HG02885 (cell line): ENCODE data around the gene TARP.
"Not testable (repeated sequence)": the region's sequence is repeated elsewhere in the genome, so short reads cannot be mapped to it uniquely, and the experiment has no call there.

Source experiments
- ATAC-seq: cut with Tn5 transposase; IDR thresholded peaks from one replicate; pipeline ENCODE4 v1.9.1; 2021; ENCODE audit warnings: mild to moderate bottlenecking; ENCODE audit not compliant: unreplicated experiment, poor library complexity

TARP gene

DNA sequence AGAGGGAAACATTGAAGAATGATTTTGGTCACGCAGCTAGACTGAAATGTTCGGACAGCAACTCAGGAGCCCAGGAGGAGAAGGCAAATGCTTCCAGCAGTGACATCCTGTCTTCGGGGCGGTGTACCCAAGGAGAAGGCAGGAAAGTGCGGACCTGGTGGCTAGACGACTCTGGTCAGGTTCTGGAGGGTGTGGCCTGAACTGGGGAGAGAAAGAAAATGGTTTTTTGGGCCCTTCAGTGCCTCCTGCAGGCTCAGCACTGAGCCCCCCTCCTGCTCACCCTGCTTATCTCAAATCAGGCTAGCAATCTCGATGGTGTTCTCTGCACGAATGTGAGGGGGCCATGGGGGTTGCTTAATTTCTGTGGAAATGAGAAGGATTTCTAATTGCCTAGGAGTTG is 26.7 kb upstream of the TARP start:
- no peak for ATAC-seq

DNA sequence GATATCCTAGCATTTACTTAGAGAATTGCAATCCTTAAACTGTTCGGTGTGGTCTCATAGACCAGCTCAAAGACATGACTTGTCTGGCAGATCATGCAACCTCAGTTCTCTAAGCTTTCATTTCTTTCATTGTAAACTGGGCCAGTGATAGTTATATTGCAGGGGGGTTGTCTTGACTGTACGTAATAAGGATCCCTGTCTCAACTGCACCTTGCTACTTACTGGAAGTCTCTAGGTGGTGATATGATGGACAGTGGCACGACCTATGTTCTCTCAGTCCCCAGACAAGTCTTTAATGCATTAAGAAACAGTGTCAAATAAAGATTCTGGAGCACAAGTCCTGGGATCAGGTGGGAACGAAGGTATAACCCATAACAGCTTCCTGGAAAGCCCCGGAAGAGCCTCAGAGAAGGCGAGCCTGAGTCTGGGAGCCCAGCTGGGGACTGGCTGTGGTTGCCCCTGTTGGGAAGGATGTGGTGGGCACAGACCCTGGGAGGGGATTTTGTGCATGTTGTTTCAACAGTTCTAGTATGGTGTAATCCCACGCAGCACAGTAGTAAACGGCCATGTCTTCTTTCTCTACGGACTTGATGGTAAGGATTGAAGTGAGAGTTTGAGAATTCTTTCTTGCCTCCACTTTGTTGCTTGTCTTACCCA is 26.0 kb upstream of the TARP start:
- ATAC-seq, result no peak

GRCh38 chr7:38296059-38296857 is 22.8 kb upstream of the TARP start:
- ATAC-seq, result peak; percentile 79

- no peak for ATAC-seq
Observed at GRCh38 chr7:38294926-38295325, 21.5 kb upstream of the TARP start.

- no peak for ATAC-seq
Observed at GRCh38 chr7:38292442-38292841, 19.0 kb upstream of the TARP start.

GRCh38 chr7:38291650-38292049 is 18.2 kb upstream of the TARP start:
- no peak for ATAC-seq

DNA sequence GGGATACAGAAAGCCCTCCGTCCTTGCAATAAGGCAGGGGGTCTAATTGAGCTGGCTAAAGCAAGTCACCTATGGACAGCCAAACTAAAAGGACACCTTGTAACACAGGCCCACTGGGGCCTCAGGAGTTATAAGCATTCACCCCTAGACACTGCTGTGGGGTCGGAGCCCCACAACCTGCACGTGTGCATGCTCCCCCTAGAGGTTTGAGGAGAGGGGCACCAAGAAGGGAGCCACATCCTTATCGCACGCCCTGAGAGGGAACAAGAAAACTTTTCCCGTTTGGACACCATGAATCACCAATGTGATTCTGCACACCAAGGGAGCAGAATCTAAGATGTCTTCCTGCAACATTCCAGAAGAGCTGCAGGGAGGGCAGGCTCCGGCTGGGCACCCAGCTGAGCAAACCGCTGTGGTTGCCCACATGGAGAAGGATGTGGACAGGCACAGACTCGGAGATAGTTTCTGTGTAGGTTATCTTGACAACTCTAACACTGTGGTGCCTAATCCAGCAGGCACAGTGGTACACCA is 17.7 kb upstream of the TARP start:
- ATAC-seq, result no peak

GRCh38 chr7:38284553-38284952 is 11.1 kb upstream of the TARP start:
- ATAC-seq, result no peak

- ATAC-seq, result no peak
Observed at GRCh38 chr7:38283809-38284208, 10.4 kb upstream of the TARP start.

DNA sequence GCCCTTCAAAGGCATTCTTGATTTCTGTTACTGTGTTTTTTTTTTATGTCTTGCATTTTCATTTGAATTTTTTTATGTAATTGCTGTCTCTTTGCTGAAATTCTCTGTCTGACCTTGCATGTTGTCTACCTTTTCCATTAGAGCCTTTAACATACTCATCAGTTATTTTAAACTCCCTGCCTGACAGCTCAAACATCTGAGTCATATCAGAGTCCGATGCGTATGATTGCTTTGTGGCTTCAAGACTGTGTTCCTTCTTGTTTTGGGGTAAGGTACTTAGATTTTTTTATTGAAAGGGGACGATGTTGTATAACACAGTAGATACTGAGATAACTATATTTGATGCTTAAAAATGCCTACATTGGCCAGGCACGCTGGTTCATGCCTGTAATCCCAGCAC is 9.7 kb upstream of the TARP start:
- ATAC-seq, result no peak

DNA sequence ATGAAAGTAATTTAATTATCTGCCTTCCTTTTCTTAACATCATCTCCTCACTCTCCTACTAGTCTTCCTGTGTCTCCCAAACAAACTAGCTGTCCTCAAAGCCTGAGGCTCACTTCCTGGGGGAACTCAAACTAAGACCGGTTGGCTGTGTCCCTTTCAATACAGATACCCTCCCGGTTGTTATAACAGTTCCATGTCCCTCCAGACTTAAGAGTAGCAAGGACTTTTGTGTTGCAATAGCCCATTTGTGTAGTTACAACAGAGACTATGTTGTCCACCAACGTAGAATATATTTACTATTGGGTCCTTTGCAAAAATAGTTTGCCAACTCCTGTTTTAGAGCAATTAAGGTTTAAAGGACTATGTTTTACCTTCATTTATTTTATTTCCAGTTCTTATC is 8.6 kb upstream of the TARP start:
- no peak for ATAC-seq

GRCh38 chr7:38281266-38281665 is 7.8 kb upstream of the TARP start:
- ATAC-seq, result no peak

DNA sequence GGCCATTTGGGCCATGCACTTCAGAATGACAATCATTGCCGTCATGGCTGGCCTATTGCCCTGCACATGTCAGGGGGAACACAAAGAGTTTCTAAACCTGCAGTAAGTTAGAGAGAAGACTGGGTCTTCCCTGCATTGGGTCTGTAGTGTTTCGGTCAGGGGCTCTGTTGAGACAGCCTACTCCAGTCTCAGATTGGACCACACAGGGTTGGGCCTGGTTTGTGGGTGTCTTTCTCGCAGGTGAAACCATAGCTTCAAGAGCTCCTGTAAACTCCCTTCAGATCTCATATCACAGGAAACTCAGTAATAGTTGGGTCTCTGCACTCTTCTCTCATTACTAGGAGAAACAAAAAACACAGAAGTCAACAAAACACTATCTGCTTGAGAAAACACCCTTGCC is 7.3 kb upstream of the TARP start:
- no peak for ATAC-seq

DNA sequence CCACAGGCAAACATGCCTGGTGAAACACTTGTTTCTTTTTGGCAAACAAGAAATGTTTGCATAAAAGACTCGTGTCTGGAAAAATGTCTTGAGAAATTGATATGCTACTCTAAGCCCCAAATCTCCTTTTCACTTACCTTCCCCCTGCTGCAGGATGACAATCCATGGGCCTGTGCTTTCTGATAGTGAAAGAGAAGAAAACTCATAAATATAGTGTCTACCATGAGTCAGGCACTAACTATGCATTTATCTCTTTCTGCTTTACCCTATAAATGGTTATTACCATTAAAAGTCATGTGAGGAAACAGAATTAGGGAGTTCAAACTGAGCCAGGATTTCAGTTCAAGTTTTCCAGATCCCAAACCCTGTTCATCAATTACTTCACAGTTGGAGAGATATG is 6.6 kb upstream of the TARP start:
- ATAC-seq, result no peak

- no peak for ATAC-seq
Observed at GRCh38 chr7:38276096-38276877, 2.9 kb upstream of the TARP start.

GRCh38 chr7:38274927-38275620 is 1.6 kb upstream of the TARP start:
- no peak for ATAC-seq

DNA sequence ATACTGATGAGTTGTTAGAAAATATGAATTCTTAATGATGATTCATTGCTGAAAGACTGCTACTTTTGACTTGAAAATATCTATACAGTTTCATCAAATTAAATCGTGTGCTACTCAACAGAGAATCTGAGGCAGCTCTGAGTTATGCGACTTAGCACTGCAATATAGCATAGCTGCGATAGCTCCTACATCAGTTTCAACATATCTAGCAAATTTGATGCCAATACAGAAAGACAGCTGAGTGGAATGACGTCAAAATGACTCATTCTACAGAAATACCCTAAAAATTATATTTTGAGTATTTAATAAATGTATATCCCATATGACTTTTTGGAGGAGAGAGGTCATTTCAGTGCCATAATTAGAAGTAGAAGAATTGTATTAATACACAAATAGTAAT is 1.1 kb upstream of the TARP start:
- ATAC-seq, result no peak

GRCh38 chr7:38270405-38270804 is 3.0 kb downstream of the TARP start:
- ATAC-seq, result not testable (repeated sequence)

DNA sequence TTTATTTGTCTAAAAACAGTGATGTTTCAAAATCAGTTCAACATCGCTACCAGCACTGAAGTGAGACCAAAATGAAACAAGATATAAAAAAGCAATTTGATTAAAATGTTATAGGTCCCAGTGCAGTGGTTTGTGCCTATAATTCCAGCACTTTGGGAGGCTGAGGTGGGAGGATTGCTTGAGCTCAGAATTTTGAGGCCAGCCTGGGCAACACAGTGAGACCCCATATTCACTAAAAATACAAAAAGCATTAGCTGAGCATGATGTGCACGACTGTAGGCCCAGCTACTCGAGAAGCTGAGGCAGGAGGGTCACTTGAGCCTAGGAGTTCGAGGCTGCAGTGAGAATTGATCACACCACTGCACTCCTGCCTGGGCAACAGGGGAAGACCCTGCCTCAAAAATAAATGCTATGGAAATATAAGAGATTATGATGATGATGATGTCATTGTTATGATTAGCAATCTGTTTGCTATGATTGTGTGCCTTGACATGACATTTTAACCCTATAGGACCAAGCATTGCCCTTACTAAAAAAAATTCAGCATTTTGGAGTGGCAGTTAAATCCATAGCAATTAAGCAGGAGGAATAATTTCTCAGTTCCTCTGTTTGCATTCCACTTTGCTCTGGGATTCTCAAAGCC is 3.6 kb downstream of the TARP start:
- not testable (repeated sequence) for ATAC-seq

DNA sequence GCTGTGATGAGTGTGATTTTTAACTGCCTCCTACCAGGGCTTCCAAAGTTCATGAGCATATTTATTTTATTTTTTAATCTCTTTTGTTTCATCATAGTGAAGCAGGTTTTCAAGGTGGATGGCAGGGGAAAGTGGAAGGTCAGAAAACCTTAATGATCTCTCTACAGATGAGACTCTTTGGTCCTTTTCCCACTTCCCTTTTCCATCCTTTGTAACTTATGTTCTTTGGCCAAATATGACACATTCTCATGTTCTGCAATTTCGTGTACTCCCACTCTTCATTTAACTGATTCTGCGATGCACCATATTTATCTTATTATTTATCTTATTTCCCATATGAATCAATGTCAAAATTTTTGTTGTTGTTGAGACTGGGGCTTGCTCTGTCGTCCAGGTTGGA is 7.5 kb downstream of the TARP start:
- ATAC-seq, result peak; percentile 46
